HG02678 (cell line): ENCODE data around the gene OTUD5.

Source experiments
- ATAC-seq: cut with Tn5 transposase; IDR thresholded peaks from one replicate; pipeline ENCODE4 v1.9.1; 2021; ENCODE audit warnings: mild to moderate bottlenecking, moderate library complexity; ENCODE audit not compliant: unreplicated experiment

Gene OTUD5

GRCh38 chrX:48972220-48973164 is 15.1 kb upstream of the OTUD5 start:
- no peak for ATAC-seq

GRCh38 chrX:48971249-48972219 is 14.1 kb upstream of the OTUD5 start, which contains the start of gene KCND1:
Gene KCND1 (minus strand): TSS chrX:48971844. CDS start chrX:48970271, 1,573 bp downstream.
- ATAC-seq = no peak

GRCh38 chrX:48969471-48969870 is 12.1 kb upstream of the OTUD5 start:
- no peak for ATAC-seq

GRCh38 chrX:48968377-48968776 is 11.0 kb upstream of the OTUD5 start:
- ATAC-seq = no peak

GRCh38 chrX:48966796-48967579 is 9.6 kb upstream of the OTUD5 start:
- ATAC-seq = no peak

GRCh38 chrX:48965959-48966358 is 8.6 kb upstream of the OTUD5 start:
- ATAC-seq = no peak

GRCh38 chrX:48961585-48962091 is 4.2 kb upstream of the OTUD5 start:
- no peak for ATAC-seq

GRCh38 chrX:48960291-48960690 is 2.9 kb upstream of the OTUD5 start:
- ATAC-seq = no peak

- no peak for ATAC-seq
These were observed 1.3 kb upstream of the OTUD5 start for GRCh38 chrX:48958635-48959094.

GRCh38 chrX:48957827-48958634 is 624 bp upstream of the OTUD5 start:
- ATAC-seq = peak; percentile 86

GRCh38 chrX:48956728-48957414 is 536 bp downstream of the OTUD5 start:
- no peak for ATAC-seq

- no peak for ATAC-seq
These were observed 8.8 kb downstream of the OTUD5 start for GRCh38 chrX:48948589-48948988.

GRCh38 chrX:48945517-48946348 is 11.7 kb downstream of the OTUD5 start:
- no peak for ATAC-seq

- ATAC-seq = no peak
These were observed 14.5 kb downstream of the OTUD5 start for GRCh38 chrX:48942895-48943294.

- no peak for ATAC-seq
These were observed 16.9 kb downstream of the OTUD5 start for GRCh38 chrX:48940404-48940955.

- no peak for ATAC-seq
These were observed 17.7 kb downstream of the OTUD5 start for GRCh38 chrX:48939524-48940228.
